ENCODE data around the gene BRSK2. TPM values are rescaled to one million over a fixed set of nuclear protein-coding genes. Genes with fewer than 3 reads are reported as not detected.

The BRSK2 gene
- total RNA-seq, 6 donors from 2014 or later: 0.11 to 0.54 (median 0.25) TPM; not detected in 2

- DNase-seq: peak in 1 of 2 donors; percentile 66
- ATAC-seq (ENCODE audit: low FRiP score in 2 of 2): no peak
- H3K27me3 ChIP-seq: peaks cover under 1 to 25% (median 4%) of the 10 kb centered on the region in 4 donors
- no peaks in the 10 kb centered on the region for H3K4me1 ChIP-seq
- no peaks in the 10 kb centered on the region for H3K36me3 ChIP-seq
- TF ChIP-seq POLR2AphosphoS5 (IDR thresholded peaks at IDR 0.05): no peak
- H3K27ac ChIP-seq: no peak overlapping the region
- WGBS, 2 donors: 67 to 86% methylated on average over 3 to 17 of the region's 19 CpGs
- no peaks in the 10 kb centered on the region for H3K9me3 ChIP-seq
- no peak overlapping the region for H3K4me3 ChIP-seq
Observed at GRCh38 chr11:1397146-1397861, 7.6 kb downstream of the BRSK2 start.

GRCh38 chr11:1397862-1398527, 8.3 kb downstream of the BRSK2 start:
- ATAC-seq (ENCODE audit: low FRiP score in 2 of 2) (no peak), DNase-seq (peak in 1 of 2 donors; percentile 69)
- Histone ChIP-seq H3K27me3 (peaks cover 0 to 18% (median 2%) of the 10 kb centered on the region in 4 donors), H3K4me1 (no peaks in the 10 kb centered on the region), H3K36me3 (no peaks in the 10 kb centered on the region), H3K4me3 (no peak overlapping the region), H3K27ac (no peak overlapping the region), H3K9me3 (no peaks in the 10 kb centered on the region)
- TF ChIP-seq EP300 (IDR thresholded peaks at IDR 0.05) (no peak), POLR2AphosphoS5 (IDR thresholded peaks at IDR 0.05) (no peak), CTCF (IDR thresholded peaks at IDR 0.05) (no peak), POLR2A (IDR thresholded peaks at IDR 0.05) (no peak)
- 81% methylated on average over 21 of the region's 22 CpGs; no CpG with 5 or more reads in 1 of the 2 donors for WGBS, 2 donors

- Histone ChIP-seq H3K4me1 (no peaks in the 10 kb centered on the region), H3K27me3 (peaks cover 0 to 11% (median under 1%) of the 10 kb centered on the region in 4 donors), H3K36me3 (no peaks in the 10 kb centered on the region), H3K4me3 (no peak overlapping the region), H3K27ac (no peak overlapping the region), H3K9me3 (no peaks in the 10 kb centered on the region)
- no peak for TF ChIP-seq CTCF (IDR thresholded peaks at IDR 0.05)
- no peak for TF ChIP-seq EP300 (IDR thresholded peaks at IDR 0.05)
- no peak for TF ChIP-seq POLR2AphosphoS5 (IDR thresholded peaks at IDR 0.05)
- TF ChIP-seq POLR2A (IDR thresholded peaks at IDR 0.05): no peak
- 79% methylated on average over 18 of the region's 23 CpGs; no CpG with 5 or more reads in 1 of the 2 donors for WGBS, 2 donors
- peak in 1 of 2 donors; percentile 4 for ATAC-seq (ENCODE audit: low FRiP score in 2 of 2)
- DNase-seq: peak in 1 of 2 donors; percentile 70
Observed at GRCh38 chr11:1398528-1399235, 8.9 kb downstream of the BRSK2 start.

- no peak overlapping the region for H3K27ac ChIP-seq
- DNase-seq: peak in 1 of 2 donors; percentile 48
- no peak for TF ChIP-seq EP300 (IDR thresholded peaks at IDR 0.05)
- WGBS, 2 donors: 53 to 66% methylated on average over 12 to 32 of the region's 34 CpGs
- no peak for ATAC-seq (ENCODE audit: low FRiP score in 2 of 2)
- H3K4me3 ChIP-seq: no peak overlapping the region
- no peaks in the 10 kb centered on the region for H3K36me3 ChIP-seq
- H3K27me3 ChIP-seq: peaks cover 0 to 11% (median under 1%) of the 10 kb centered on the region in 4 donors
- no peaks in the 10 kb centered on the region for H3K9me3 ChIP-seq
- H3K4me1 ChIP-seq: no peaks in the 10 kb centered on the region
Observed at GRCh38 chr11:1399386-1400316, 9.9 kb downstream of the BRSK2 start.

GRCh38 chr11:1400317-1401170, 10.8 kb downstream of the BRSK2 start:
- ATAC-seq (ENCODE audit: low FRiP score in 2 of 2) (no peak), DNase-seq (peak in 1 of 2 donors; percentile 69)
- 85 to 87% methylated on average over 8 to 29 of the region's 30 CpGs for WGBS, 2 donors
- Histone ChIP-seq H3K4me1 (no peaks in the 10 kb centered on the region), H3K4me3 (no peak overlapping the region), H3K27me3 (peaks cover 0 to 14% (median under 1%) of the 10 kb centered on the region in 4 donors), H3K27ac (no peak overlapping the region), H3K36me3 (no peaks in the 10 kb centered on the region), H3K9me3 (no peaks in the 10 kb centered on the region)
- TF ChIP-seq EP300 (IDR thresholded peaks at IDR 0.05): no peak
- no peak for TF ChIP-seq POLR2AphosphoS5 (IDR thresholded peaks at IDR 0.05)
- TF ChIP-seq POLR2A (IDR thresholded peaks at IDR 0.05): no peak
- TF ChIP-seq CTCF (IDR thresholded peaks at IDR 0.05): no peak

All from upper lobe of left lung (tissue), 6 donors.